ENCODE data around the gene SYT11.
"Not testable (repeated sequence)": the region's sequence is repeated elsewhere in the genome, so short reads cannot be mapped to it uniquely, and the experiment has no call there.

The SYT11 gene

GRCh38 chr1:155859234-155859829 lies at the start of gene SYT11:
Gene SYT11 (plus strand): TSS chr1:155859567. CDS start chr1:155859762, 195 bp downstream.
- DNase-seq, result peak; percentile 96 to 97

GRCh38 chr1:155812878-155813277 lies 46.5 kb upstream of the SYT11 start:
- no peak for DNase-seq

- no peak for DNase-seq
Observed at GRCh38 chr1:155813672-155814071, 45.7 kb upstream of the SYT11 start.

- no peak for DNase-seq
Observed at GRCh38 chr1:155816351-155816750, 43.0 kb upstream of the SYT11 start.

GRCh38 chr1:155827450-155827849 lies 31.9 kb upstream of the SYT11 start:
- DNase-seq, result no peak

- no peak for DNase-seq
Observed at GRCh38 chr1:155831279-155831976, 27.9 kb upstream of the SYT11 start.

- no peak for DNase-seq
Observed at GRCh38 chr1:155833665-155834295, 25.6 kb upstream of the SYT11 start.

GRCh38 chr1:155834296-155834926 lies 25.0 kb upstream of the SYT11 start:
- DNase-seq, result no peak

- DNase-seq, result not testable (repeated sequence)
Observed at GRCh38 chr1:155834927-155835399, 24.4 kb upstream of the SYT11 start.

GRCh38 chr1:155835548-155835947 lies 23.8 kb upstream of the SYT11 start:
- DNase-seq, result no peak

GRCh38 chr1:155840386-155840785 lies 19.0 kb upstream of the SYT11 start:
- DNase-seq, result no peak

- DNase-seq, result no peak
Observed at GRCh38 chr1:155844860-155845421, 14.4 kb upstream of the SYT11 start.

- peak in 1 of 2 donors; percentile 14 for DNase-seq
Observed at GRCh38 chr1:155847823-155848529, 11.4 kb upstream of the SYT11 start.

GRCh38 chr1:155850345-155850744 lies 9.0 kb upstream of the SYT11 start:
- DNase-seq, result no peak

GRCh38 chr1:155856257-155856974 lies 3.0 kb upstream of the SYT11 start:
- no peak for DNase-seq

- peak; percentile 92 to 94 for DNase-seq
Observed at GRCh38 chr1:155856975-155857930, 2.1 kb upstream of the SYT11 start, which contains the start of gene GON4L. Gene GON4L (minus strand): TSS chr1:155857214. CDS start chr1:155853780, 3,434 bp downstream.

- peak in 1 of 2 donors; percentile 24 for DNase-seq
Observed at GRCh38 chr1:155858800-155859233, 550 bp upstream of the SYT11 start.

GRCh38 chr1:155859881-155860871 lies 809 bp downstream of the SYT11 start:
- DNase-seq, result peak; percentile 81 to 87

GRCh38 chr1:155860970-155861510 lies 1.7 kb downstream of the SYT11 start:
- DNase-seq, result no peak

All from CD4-positive, alpha-beta T cell treated with Interleukin-4 for 1 hour (primary cell).